ENCODE results near the gene N4BP2L2. TPM values are rescaled to one million over a fixed set of nuclear protein-coding genes. Genes with fewer than 3 reads are reported as not detected.

The N4BP2L2 gene
- total RNA-seq, 1 experiment from 2014 or later, result 61.4 TPM

GRCh38 chr13:32391101-32391619, 147.4 kb downstream of the N4BP2L2 start:
- Histone ChIP-seq H3K23ac (ENCODE audit: insufficient read length, low read depth, low read length) (no peak overlapping the region), H2BK15ac (ENCODE audit: low read depth, low read length) (no peak overlapping the region), H4K91ac (ENCODE audit: insufficient read length, low read depth, low read length) (no peak overlapping the region), H2BK20ac (ENCODE audit: low read depth, low read length, poor library complexity, severe bottlenecking) (no peak overlapping the region), H3K4me2 (ENCODE audit: insufficient read depth, insufficient read length, low read length) (no peak overlapping the region), H3K14ac (ENCODE audit: insufficient read depth, low read length) (no peak overlapping the region; the same call in 1 of the 2 replicates), H4K20me1 (ENCODE audit: control insufficient read depth, insufficient read depth, insufficient read length) (no peaks in the 10 kb centered on the region), H3K9ac (ENCODE audit: extremely low read depth, insufficient read length, low read length) (no peak overlapping the region), H3K23me2 (ENCODE audit: insufficient read length, low read depth, low read length, poor library complexity, severe bottlenecking) (no peaks in the 10 kb centered on the region), H3K79me2 (ENCODE audit: insufficient read depth, low read length) (no peaks in the 10 kb centered on the region), H2BK12ac (ENCODE audit: insufficient read length, low read depth, low read length) (no peak overlapping the region), H2AFZ (ENCODE audit: low read length) (no peak overlapping the region), H4K5ac (ENCODE audit: insufficient read length, low read depth, low read length) (no peak overlapping the region), H3K18ac (ENCODE audit: insufficient read length, low read depth, low read length) (no peak overlapping the region), H2BK5ac (ENCODE audit: insufficient read length, low read length) (no peak overlapping the region), H3K27me3 (ENCODE audit: insufficient read depth, low read length) (no peaks in the 10 kb centered on the region), H3T11ph (ENCODE audit: low read length) (no peak overlapping the region), H2BK120ac (ENCODE audit: low read depth, low read length, poor library complexity, severe bottlenecking) (no peak overlapping the region), H3K4ac (ENCODE audit: low read depth, low read length) (no peak overlapping the region), H2AK5ac (ENCODE audit: insufficient read length, low read length) (no peak overlapping the region), H3K79me1 (ENCODE audit: insufficient read depth, low read depth, low read length, poor library complexity, severe bottlenecking) (no peaks in the 10 kb centered on the region), H3K56ac (ENCODE audit: insufficient read length, low read depth, low read length) (no peak overlapping the region), H3K27ac (ENCODE audit: insufficient read length, low read depth, low read length) (no peak overlapping the region), H3K9me3 (ENCODE audit: control insufficient read depth, low read depth, low read length) (no peaks in the 10 kb centered on the region), H3K4me1 (ENCODE audit: insufficient read depth, low read length) (peaks cover 2% of the 10 kb centered on the region; the same call in 1 of the 2 replicates), H4K8ac (replicated peaks; ENCODE audit: insufficient read length, low read depth, low read length) (no peak overlapping the region)
- peaks cover 11 to 15% of the 10 kb centered on the region in 2 experiments for H3K4me1 Mint-ChIP-seq
- no peak for TF ChIP-seq CTCF (conservative IDR thresholded peaks at IDR 0.05)
- peak overlapping the region in 2 of 3 experiments; percentile 16 to 65; a peak in 2 of 7 replicates for H3K27ac Mint-ChIP-seq
- H3K9me3 Mint-ChIP-seq, result no peaks in the 10 kb centered on the region
- peak; percentile 80 for DNase-seq
- peaks cover 3 to 14% (median 9%) of the 10 kb centered on the region in 3 experiments; a peak in 6 of 7 replicates for H3K36me3 Mint-ChIP-seq (ENCODE audit: insufficient read depth in 1 of 3, low read depth in 3 of 3)
- H3K27me3 Mint-ChIP-seq (ENCODE audit: low read depth), result no peaks in the 10 kb centered on the region
- no peak overlapping the region for H3K4me3 Mint-ChIP-seq
- no CpG with 5 or more reads among the region's 4 CpGs for WGBS (ENCODE audit: extremely low coverage, insufficient read length, low lambda C conversion rate)
